Endometrial microvascular endothelial cells (primary cell): ENCODE measurements around the gene RNF222. TPM values are rescaled to one million over a fixed set of nuclear protein-coding genes. Genes with fewer than 3 reads are reported as not detected.
"Not testable (repeated sequence)": the region's sequence is repeated elsewhere in the genome, so short reads cannot be mapped to it uniquely, and the experiment has no call there.

Source experiments
- in situ Hi-C: cut with HindIII; loops from 2 replicates; pipeline ENCODE4 v1.10.0; 2017; ENCODE audit warnings: low sequenced_read_pairs, low pct_unique_long_range_greater_than_20kb; ENCODE audit errors: inconsistent ontology term
- total RNA-seq: library from RNA; depleted of rRNA; stranded (reverse); fragments of >200 nt; gene quantifications from one replicate; pipeline ENCODE4 v1.2.3, GENCODE V29; 2015; ENCODE audit errors: inconsistent ontology term

The RNF222 gene
- total RNA-seq, 1 donor from 2014 or later = not detected

- in situ Hi-C loops = no loop called here
Measured at GRCh38 chr17:8362651-8363332, 34.8 kb downstream of the RNF222 start.

DNA sequence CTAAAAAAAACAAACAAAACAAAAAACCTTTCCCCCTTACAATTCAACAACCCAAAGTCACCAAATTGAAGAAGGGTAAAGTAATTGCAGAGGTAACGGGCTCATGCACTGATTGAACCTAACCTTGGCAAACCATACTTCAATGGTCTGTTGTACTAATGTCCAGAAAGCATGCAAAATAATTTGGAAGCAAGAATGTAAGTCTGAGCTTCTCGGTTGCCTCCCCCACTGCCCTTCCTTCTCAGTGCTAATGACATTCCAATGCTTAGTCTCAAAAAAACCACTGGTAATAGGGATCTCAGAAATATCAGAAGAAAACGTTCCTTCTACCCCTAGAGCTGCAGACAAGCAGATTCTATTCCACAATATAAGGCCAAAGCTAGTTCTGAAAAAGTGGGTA, 36.9 kb downstream of the RNF222 start:
- in situ Hi-C loops = no loop called here

DNA sequence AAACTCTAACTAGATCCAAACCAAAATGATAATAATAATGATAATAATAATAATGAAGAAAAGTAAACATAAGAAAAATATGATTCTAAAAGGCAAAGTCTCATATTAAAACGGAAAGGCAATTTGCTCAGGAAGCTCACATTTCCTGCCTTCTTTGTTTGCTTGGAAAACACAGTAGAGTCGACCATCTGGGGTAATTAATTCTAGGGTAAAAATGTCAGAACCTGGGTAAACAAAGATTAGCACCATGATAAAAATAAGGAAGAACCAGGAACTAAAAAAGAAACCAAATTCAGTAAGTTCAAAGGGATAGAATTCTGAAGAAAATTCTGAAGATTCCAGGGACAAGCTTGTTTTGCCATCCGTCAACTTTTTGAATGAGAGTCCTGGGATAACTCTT, 37.4 kb downstream of the RNF222 start:
- in situ Hi-C loops = no loop called here

GRCh38 chr17:8359769-8360168, 37.9 kb downstream of the RNF222 start:
- in situ Hi-C loops = no loop called here

- in situ Hi-C loops = no loop called here
Measured at GRCh38 chr17:8357910-8358309, 39.7 kb downstream of the RNF222 start.

DNA sequence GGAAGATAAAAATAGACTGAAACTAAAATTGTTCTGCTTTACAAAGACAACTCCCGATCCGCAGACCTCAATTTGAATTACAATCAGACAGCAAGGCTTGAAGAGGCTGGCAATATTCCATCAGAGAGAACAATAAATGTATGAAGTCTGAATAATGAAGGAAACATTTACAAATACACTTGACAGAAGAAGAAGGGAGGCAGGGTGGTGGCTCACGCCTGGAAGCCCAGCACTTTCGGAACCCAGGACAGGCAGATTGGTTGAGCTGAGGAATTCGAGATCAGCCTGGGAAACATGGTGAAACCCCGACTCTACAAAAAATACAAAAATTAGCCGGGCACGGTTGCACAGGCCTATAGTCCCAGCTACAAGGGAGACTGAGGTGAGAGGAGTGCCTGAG, 43.4 kb downstream of the RNF222 start:
- in situ Hi-C loops = no loop called here

- in situ Hi-C loops = no loop called here
Measured at GRCh38 chr17:8353736-8354135, 43.9 kb downstream of the RNF222 start.

DNA sequence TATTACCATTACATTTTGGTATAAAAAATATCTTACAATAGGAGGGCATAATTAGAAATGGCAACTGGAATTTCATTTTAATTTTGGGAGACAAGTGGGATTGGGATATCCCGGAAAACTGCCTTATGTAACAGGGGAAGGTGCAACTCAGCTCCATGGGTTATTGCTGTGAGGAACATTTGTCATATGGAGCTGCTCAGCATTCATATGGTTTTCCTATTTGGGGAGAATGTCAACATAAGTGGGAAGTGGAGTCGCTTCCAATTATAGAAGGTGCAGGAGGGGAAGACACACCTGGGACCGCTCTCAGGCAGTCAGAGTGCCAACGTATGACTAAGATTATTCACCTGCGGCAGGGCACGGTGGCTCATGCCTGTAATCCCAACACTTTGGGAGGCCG, 47.3 kb downstream of the RNF222 start:
- in situ Hi-C loops = no loop called here

- in situ Hi-C loops = not testable (repeated sequence)
Measured at GRCh38 chr17:8347001-8347400, 50.6 kb downstream of the RNF222 start.

DNA sequence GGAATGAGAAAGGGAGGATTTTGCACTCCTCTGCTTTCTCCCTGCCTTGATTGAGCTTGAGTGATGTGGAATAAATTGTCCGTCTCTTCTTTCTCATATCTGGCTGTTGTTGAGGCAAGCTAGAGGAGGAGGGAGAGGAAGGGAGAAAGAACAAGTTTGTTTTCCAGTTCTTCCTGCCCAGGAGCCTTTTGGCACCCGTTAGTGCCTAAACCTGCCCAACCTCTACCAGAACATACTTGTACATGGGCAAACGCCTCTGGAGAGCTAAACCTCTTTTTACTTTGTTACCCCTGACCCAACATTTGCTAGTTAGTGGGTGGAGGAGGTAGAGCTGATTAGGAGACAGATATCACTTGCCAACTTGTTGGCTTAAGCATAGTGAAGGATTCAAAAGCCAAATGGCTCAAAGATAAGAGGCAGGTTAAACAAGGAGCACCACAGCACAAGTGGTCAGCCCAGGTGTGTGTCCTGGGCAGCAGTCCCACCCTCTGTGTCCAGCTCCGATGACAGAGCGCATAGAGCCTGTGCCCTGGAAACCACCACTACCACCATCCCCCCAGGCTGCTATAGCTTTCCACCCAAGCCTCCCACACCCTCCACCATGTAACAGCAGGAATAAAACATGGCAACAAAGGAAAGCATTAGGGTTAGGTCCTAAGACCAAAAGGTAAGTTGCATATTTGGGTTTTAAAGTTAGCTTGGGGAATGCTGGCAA, 51.5 kb downstream of the RNF222 start:
- in situ Hi-C loops = no loop called here

GRCh38 chr17:8345052-8345690, 52.5 kb downstream of the RNF222 start:
- in situ Hi-C loops = no loop called here

DNA sequence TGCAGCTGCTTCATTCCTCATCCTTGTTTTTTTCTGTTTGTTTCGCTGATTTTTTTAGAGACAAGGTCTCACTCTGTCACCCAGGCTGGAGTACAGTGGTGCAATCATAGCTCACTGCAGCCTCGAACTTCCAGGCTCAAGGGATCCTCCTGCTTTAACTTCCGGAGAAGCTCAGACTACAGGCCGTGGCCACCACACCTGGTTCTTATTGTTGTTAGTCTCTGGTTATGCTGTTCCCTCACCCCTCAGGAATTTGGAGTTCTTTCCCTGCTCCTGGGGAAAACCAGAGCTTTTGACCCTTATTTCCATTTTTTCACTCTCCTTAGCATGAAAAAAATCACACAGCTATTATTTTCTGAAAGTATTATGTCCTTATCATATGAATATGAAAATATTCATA, 56.2 kb downstream of the RNF222 start:
- in situ Hi-C loops = no loop called here

Other genes with a start within 250 kb of the RNF222 start
- gene PER1, start 245.4 kb downstream of the RNF222 start, total RNA-seq = 20.4 TPM
- 5.3 TPM for gene VAMP2, start 234.9 kb downstream of the RNF222 start, total RNA-seq
- 34.0 TPM for gene TMEM107, start 221.4 kb downstream of the RNF222 start, total RNA-seq
- 13.3 TPM for gene BORCS6, start 207.6 kb downstream of the RNF222 start, total RNA-seq
- 100 TPM for gene AURKB, start 187.3 kb downstream of the RNF222 start, total RNA-seq
- 17.7 TPM for gene CTC1, start 149.8 kb downstream of the RNF222 start, total RNA-seq
- gene PFAS, start 148.5 kb downstream of the RNF222 start, total RNA-seq = 55.1 TPM
- gene RANGRF, start 109.2 kb downstream of the RNF222 start, total RNA-seq = 54.0 TPM
- 2.9 TPM for gene SLC25A35, start 102.4 kb downstream of the RNF222 start, total RNA-seq
- 64.0 TPM for gene ARHGEF15, start 87.6 kb downstream of the RNF222 start, total RNA-seq
- not detected for gene ODF4, start 58.0 kb downstream of the RNF222 start, total RNA-seq
- 3,476 TPM for gene RPL26, start 14.6 kb downstream of the RNF222 start, total RNA-seq
- 63.9 TPM for gene NDEL1, start 38.1 kb upstream of the RNF222 start, total RNA-seq
- gene MYH10, start 232.9 kb upstream of the RNF222 start, total RNA-seq = 14.1 TPM